Common myeloid progenitor, CD34-positive (primary cell): ENCODE data around the gene GMEB1.
A peak's percentile ranks its signal among the peaks of the same experiment; 100 is the strongest.
"Not testable (repeated sequence)": the region's sequence is repeated elsewhere in the genome, so short reads cannot be mapped to it uniquely, and the experiment has no call there.

Source experiments
- CTCF ChIA-PET: fragments of 350-600 bp; sonication (Branson Sonifier 250); formaldehyde crosslinking; loops from one replicate; lab custom pipeline; 2021; ENCODE audit warnings: antibody characterized with exemption; lab: Charles Lee
- POLR2A ChIA-PET: fragments of 350-600 bp; sonication (Branson Sonifier 250); formaldehyde crosslinking; loops from one replicate; lab custom pipeline; 2021; ENCODE audit warnings: antibody characterized with exemption; lab: Charles Lee
- DNase-seq, 3 donors: peaks; one replicate each; pipeline versions ENCODE4 v3.0.0 to v3.0.0-alpha.2; 2013
- H3K27ac ChIP-seq, 2 experiments: 1 replicate in 1 of 2; 2 replicates in 1 of 2; pipeline ENCODE4 v1.7.0; 2013; ENCODE audit warnings: inconsistent platforms in 2 of 2, low read length in 2 of 2, mild to moderate bottlenecking in 2 of 2, low read depth in 1 of 2, moderate library complexity in 1 of 2; ENCODE audit not compliant: severe bottlenecking in 2 of 2, insufficient read depth in 1 of 2, poor library complexity in 1 of 2
- H3K27me3 ChIP-seq, 5 experiments: replicated peaks in 2 of 5; 1 replicate in 3 of 5; 2 replicates in 2 of 5; pipeline versions ENCODE4 v1.6.1 to v1.7.0; 2013; ENCODE audit warnings: low read length in 4 of 5, mild to moderate bottlenecking in 2 of 5, moderate library complexity in 2 of 5, inconsistent platforms in 1 of 5; ENCODE audit not compliant: insufficient read depth in 5 of 5, control insufficient read depth in 4 of 5
- H3K36me3 ChIP-seq, 4 experiments: 1 replicate in 2 of 4; 2 replicates in 2 of 4; pipeline versions ENCODE4 v1.6.1 to v1.7.0; 2013; ENCODE audit warnings: low read length in 3 of 4, control low read depth in 1 of 4, mild to moderate bottlenecking in 1 of 4; ENCODE audit not compliant: control insufficient read depth in 4 of 4, insufficient read depth in 4 of 4
- H3K4me1 ChIP-seq, 4 experiments: 1 replicate in 3 of 4; 2 replicates in 1 of 4; pipeline versions ENCODE4 v1.6.1 to v1.7.1; 2013; ENCODE audit warnings: low read length in 3 of 4, mild to moderate bottlenecking in 3 of 4, control low read depth in 1 of 4, inconsistent platforms in 1 of 4, moderate library complexity in 1 of 4; ENCODE audit not compliant: control insufficient read depth in 4 of 4, insufficient read depth in 4 of 4; ENCODE audit errors: control extremely low read depth in 1 of 4
- H3K4me3 ChIP-seq, 7 experiments: 1 replicate in 4 of 7; 2 replicates in 3 of 7; pipeline versions ENCODE4 v1.5.1 to v1.7.0; 2013; ENCODE audit warnings: mild to moderate bottlenecking in 7 of 7, low read length in 6 of 7, moderate library complexity in 6 of 7, inconsistent platforms in 2 of 7, low read depth in 2 of 7, control low read depth in 1 of 7; ENCODE audit not compliant: insufficient read depth in 4 of 7, control insufficient read depth in 1 of 7; ENCODE audit errors: extremely low read depth in 1 of 7
- H3K9me3 ChIP-seq, 5 experiments: 1 replicate in 4 of 5; 2 replicates in 1 of 5; pipeline versions ENCODE4 v1.6.1 to v1.7.1; 2013; ENCODE audit warnings: low read length in 4 of 5, mild to moderate bottlenecking in 2 of 5, inconsistent platforms in 1 of 5, low read depth in 1 of 5, moderate library complexity in 1 of 5; ENCODE audit not compliant: control insufficient read depth in 4 of 5, insufficient read depth in 2 of 5; ENCODE audit errors: control extremely low read depth in 1 of 5
- whole genome bisulfite sequencing: methylation state at CpG from one replicate; pipeline ENCODE4 v1.1.5; 2013; ENCODE audit not compliant: insufficient coverage; 5-methylcytosine and 5-hydroxymethylcytosine counted together

The GMEB1 gene

GRCh38 chr1:28644494-28644893 lies 24.1 kb upstream of the GMEB1 start:
- H3K4me1 ChIP-seq = peaks cover 10 to 52% (median 37%) of the 10 kb centered on the region in 4 experiments
- H3K4me3 ChIP-seq = peak overlapping the region in 1 of 7 experiments; percentile 99
- no peaks in the 10 kb centered on the region for H3K9me3 ChIP-seq
- H3K36me3 ChIP-seq = no peaks in the 10 kb centered on the region
- no peaks in the 10 kb centered on the region for H3K27me3 ChIP-seq
- DNase-seq = no peak
- 100% methylated on average over 3 of the region's 3 CpGs for WGBS
- ChIA-PET POLR2A (no interaction called here), CTCF (interaction anchor here (2.1 to 2.6 kb wide), 2 partner anchors 92 to 233 kb away, joined by 12 to 13 read pairs; partner anchors contain the start of gene YTHDF2)
- H3K27ac ChIP-seq = peak overlapping the region in 1 of 2 experiments; percentile 93

DNA sequence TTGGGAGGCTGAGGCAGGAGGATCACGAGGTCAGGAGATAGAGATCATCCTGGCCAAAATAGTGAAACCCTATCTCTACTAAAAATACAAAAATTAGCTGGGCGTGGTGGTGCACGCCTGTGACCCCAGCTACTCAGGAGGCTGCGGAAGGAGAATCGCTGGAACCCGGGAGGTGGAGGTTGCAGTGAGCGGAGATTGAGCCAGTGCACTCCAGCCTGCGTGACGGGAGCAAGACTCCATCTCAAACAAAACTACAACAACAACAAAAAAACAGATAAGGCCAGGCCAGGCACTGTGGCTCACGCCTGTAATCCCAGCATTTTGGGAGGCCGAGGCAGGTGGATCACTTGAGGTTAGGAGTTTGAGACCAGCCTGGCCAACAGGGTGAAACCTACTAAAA lies 23.2 kb upstream of the GMEB1 start:
- peaks cover 10 to 52% (median 38%) of the 10 kb centered on the region in 4 experiments for H3K4me1 ChIP-seq
- H3K36me3 ChIP-seq, H3K27ac ChIP-seq, H3K27me3 ChIP-seq, H3K9me3 ChIP-seq, H3K4me3 ChIP-seq, CTCF ChIA-PET, DNase-seq: not testable (repeated sequence)
- POLR2A ChIA-PET = interaction anchor here (0.6 kb wide), 1 partner anchor 868 kb away, joined by 3 read pairs; no protein-coding TSS in a partner anchor
- 100% methylated on average over 2 of the region's 11 CpGs for whole genome bisulfite sequencing

- Histone ChIP-seq H3K27ac (no peak overlapping the region), H3K9me3 (no peaks in the 10 kb centered on the region), H3K36me3 (no peaks in the 10 kb centered on the region), H3K4me3 (no peak overlapping the region), H3K4me1 (peaks cover 10 to 52% (median 38%) of the 10 kb centered on the region in 4 experiments), H3K27me3 (no peaks in the 10 kb centered on the region)
- POLR2A ChIA-PET = interaction anchor here (0.6 kb wide), 1 partner anchor 23 kb away, joined by 3 read pairs; no protein-coding TSS in a partner anchor
- no peak for DNase-seq
- 100% methylated on average over 1 of the region's 1 CpG for WGBS
- CTCF ChIA-PET = no interaction called here
These were observed 22.5 kb upstream of the GMEB1 start for GRCh38 chr1:28646040-28646439.

GRCh38 chr1:28648008-28648473 lies 20.5 kb upstream of the GMEB1 start:
- DNase-seq = peak; percentile 96 to 97 (median 96)
- Histone ChIP-seq H3K4me1 (peaks cover 4 to 36% (median 27%) of the 10 kb centered on the region in 4 experiments), H3K27me3 (no peaks in the 10 kb centered on the region), H3K36me3 (no peaks in the 10 kb centered on the region), H3K9me3 (no peaks in the 10 kb centered on the region), H3K4me3 (peak overlapping the region in 6 of 7 experiments; percentile 23 to 79 (median 58)), H3K27ac (peak overlapping the region; percentile 100)
- POLR2A ChIA-PET = interaction anchor here (0.5 to 2.1 kb wide), 26 partner anchors 11 to 397 kb away, joined by 3 to 29 read pairs (median 4); partner anchors contain the start of genes EPB41, GMEB1 and YTHDF2
- CTCF ChIA-PET = interaction anchor here (1.0 to 1.2 kb wide), 2 partner anchors 18 to 20 kb away, joined by 3 read pairs; partner anchors contain the start of gene GMEB1
- 6% methylated on average over 11 of the region's 18 CpGs for WGBS

- under 1% methylated on average over 25 of the region's 28 CpGs for WGBS
- peak within 1 kb of the TSS; percentile 7 to 79 (median 57) for H3K4me3 ChIP-seq
- H3K27me3 ChIP-seq = no peaks in the 10 kb centered on the region
- H3K4me1 ChIP-seq = peaks cover 4 to 30% (median 24%) of the 10 kb centered on the region in 4 experiments
- DNase-seq = peak; percentile 98 to 99 (median 99)
- H3K27ac ChIP-seq = peak within 1 kb of the TSS; percentile 100
- no peaks in the 10 kb centered on the region for H3K36me3 ChIP-seq
- no peaks in the 10 kb centered on the region for H3K9me3 ChIP-seq
- CTCF ChIA-PET = interaction anchor here (1.0 to 1.2 kb wide), 3 partner anchors 13 to 20 kb away, joined by 3 to 4 read pairs (median 3); partner anchors contain the start of gene GMEB1
- POLR2A ChIA-PET = interaction anchor here (0.5 to 2.1 kb wide), 31 partner anchors 12 to 397 kb away, joined by 3 to 29 read pairs (median 4); partner anchors contain the start of genes EPB41, GMEB1 and YTHDF2
These were observed 19.9 kb upstream of the GMEB1 start, which contains the start of gene RNU11 for GRCh38 chr1:28648474-28649198. TSS of gene RNU11 (plus strand) at chr1:28648600.

- H3K27ac ChIP-seq, DNase-seq, POLR2A ChIA-PET, H3K27me3 ChIP-seq, H3K4me3 ChIP-seq, H3K9me3 ChIP-seq, CTCF ChIA-PET, H3K36me3 ChIP-seq: not testable (repeated sequence)
- H3K4me1 ChIP-seq = peaks cover 0 to 10% (median 8%) of the 10 kb centered on the region in 4 experiments
- 95% methylated on average over 8 of the region's 13 CpGs for WGBS
These were observed 15.5 kb upstream of the GMEB1 start for GRCh38 chr1:28653063-28653462.
